GM12872 (cell line): ENCODE results near the gene NEGR1.

Experiments used
- CTCF ChIP-seq: IDR thresholded peaks from 3 replicates; pipeline ENCODE4 v1.5.1; 2011; ENCODE audit warnings: low read depth, mild to moderate bottlenecking, low read length, moderate library complexity; ENCODE audit not compliant: insufficient read depth

NEGR1 gene

GRCh38 chr1:71655604-71656003 is 626.7 kb downstream of the NEGR1 start:
- TF ChIP-seq CTCF, result no peak

DNA sequence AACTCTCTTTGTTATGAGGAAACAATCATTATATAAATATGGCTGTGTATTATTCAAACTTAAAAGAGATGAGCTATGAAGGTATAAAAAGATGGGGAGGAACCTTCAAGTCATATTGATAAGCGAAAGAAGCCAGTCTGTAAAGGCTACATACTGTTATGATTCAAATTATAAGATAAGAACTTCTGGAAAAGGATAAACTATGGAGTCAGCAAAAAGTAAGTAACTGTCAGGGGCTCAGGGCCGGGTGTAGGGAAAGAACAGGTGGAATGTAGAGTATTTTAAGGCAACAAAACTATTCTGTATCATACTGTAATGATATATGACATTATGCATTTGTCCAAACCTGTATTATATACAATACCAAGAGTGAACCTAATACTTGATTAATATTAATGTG is 628.4 kb downstream of the NEGR1 start:
- TF ChIP-seq CTCF, result no peak

- TF ChIP-seq CTCF, result no peak
These were observed 631.1 kb downstream of the NEGR1 start for GRCh38 chr1:71651214-71651613.

GRCh38 chr1:71650119-71650518 is 632.2 kb downstream of the NEGR1 start:
- TF ChIP-seq CTCF, result no peak

GRCh38 chr1:71649608-71650007 is 632.7 kb downstream of the NEGR1 start:
- TF ChIP-seq CTCF, result no peak

DNA sequence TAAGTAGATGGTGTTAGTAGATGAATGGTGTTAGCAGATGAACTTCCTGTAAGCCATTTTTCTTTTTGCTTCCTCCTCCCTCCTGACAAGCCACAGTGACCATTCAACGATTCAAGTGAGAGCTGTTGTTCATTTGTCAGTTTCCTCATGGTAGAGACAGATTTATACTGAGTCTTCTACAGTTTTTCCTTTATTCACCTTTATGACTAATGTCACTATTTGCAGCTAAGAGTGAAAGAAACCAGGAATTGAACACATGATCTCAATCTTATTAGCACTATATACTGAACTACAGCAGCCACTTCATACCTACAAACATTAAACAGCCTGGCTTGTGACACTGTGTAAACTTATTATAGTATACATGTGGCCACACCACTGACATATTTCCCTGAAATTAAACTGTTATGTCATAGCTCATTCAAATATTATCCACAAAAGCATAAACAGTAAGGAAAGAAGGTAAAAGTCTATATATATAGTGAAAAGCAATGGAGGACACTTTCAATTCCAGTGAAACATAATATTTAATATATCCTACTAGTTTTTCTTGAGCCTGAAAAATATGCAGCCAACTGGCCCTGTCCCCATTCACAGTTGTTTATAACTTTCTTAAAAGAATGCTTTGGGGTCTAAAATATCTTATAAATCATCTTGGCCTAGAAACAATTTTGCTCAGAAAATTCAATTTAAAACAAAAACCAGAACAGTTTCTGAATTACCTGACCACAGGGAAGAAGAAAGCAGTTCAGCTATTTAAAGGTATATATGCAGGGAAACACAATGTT is 634.6 kb downstream of the NEGR1 start:
- TF ChIP-seq CTCF, result no peak

DNA sequence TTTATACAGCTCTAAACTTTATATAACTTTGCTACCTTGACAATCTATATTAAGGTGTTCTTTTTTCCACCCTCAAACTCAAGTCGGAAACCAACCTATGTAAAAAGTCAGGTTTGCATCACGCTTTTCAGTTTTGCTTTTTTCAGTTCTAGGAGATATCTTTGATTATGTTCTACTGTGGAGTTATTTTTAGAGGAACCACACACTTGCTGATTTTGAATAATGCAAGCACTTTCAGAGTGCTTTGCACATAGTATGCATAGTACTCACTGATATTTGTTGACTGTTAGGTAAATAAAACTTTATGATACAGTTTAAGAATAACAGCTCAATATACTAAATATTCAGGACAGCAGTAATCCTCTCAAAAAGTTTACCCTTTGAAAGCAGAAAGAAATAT is 637.3 kb downstream of the NEGR1 start:
- TF ChIP-seq CTCF, result no peak

- no peak for TF ChIP-seq CTCF
These were observed 640.4 kb downstream of the NEGR1 start for GRCh38 chr1:71641903-71642302.
